ENCODE results near the gene C16orf95.
"Not testable (repeated sequence)": the region's sequence is repeated elsewhere in the genome, so short reads cannot be mapped to it uniquely, and the experiment has no call there.

C16orf95 gene

DNA sequence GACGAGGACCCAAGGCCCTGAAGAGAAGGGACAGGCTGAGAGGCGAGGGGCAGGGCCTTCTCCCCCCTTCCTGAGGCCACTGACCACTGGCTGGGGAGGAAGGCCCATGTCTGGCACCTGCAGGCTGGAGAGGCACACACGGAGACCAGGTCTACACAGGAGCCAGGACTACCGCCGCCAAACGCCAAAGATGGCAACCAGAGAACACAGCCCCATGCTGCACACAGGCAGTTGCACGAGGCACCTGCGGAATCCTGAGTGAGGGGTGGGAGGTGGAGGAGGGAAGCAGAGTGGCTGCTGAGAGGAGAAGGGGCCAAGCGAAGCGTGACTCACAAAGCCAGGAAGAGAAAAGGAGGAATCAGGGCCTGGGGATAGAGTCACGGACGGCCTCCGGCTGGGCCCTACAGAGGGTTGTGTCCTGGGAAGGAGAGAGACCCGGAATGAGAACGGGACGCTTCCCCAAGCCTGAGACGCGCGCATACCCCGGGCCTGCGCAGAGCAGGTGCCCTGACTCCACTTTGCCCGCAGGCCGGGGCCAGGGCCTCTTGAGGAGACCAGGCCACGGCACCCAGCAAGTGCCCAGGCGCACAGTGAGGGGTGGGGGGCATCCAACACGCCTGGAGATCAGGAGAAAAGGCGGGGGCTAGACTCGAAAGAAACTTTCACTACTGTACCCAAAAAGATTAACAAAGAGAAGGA, 28.7 kb upstream of the C16orf95 start:
- DNase-seq: no peak

DNA sequence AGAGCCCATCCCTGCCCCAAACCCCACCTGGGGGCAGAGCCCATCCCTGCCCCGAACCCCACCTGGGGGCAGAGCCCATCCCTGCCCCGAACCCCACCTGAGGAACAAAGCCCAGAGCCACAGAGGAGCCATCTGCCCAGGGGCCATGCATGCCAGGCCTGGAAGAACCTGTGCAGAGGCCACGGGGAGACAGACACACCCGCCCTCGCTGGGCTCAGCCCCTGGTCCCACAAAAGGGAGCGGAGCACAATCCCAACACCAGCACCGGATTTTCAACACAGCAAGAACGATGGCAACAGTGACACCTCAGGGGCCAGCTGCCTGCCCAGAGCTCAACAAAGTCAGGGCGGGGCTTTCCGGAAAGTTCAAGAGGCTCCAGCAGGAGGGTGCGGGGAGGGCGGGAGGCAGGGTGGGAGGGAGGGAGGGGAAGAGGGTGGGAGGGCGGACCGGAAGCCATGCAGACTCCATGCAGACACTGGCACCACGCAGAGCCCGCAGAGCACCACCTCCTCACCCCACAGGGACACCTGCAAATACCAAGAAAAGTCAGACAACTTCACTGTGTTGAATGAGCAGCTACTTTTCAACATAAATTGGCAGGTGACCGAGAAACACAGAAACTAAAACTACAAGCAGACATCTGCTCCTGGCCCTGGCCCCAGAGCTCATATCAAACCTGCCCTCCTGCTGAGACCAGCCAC, 27.9 kb upstream of the C16orf95 start:
- no peak for DNase-seq

DNA sequence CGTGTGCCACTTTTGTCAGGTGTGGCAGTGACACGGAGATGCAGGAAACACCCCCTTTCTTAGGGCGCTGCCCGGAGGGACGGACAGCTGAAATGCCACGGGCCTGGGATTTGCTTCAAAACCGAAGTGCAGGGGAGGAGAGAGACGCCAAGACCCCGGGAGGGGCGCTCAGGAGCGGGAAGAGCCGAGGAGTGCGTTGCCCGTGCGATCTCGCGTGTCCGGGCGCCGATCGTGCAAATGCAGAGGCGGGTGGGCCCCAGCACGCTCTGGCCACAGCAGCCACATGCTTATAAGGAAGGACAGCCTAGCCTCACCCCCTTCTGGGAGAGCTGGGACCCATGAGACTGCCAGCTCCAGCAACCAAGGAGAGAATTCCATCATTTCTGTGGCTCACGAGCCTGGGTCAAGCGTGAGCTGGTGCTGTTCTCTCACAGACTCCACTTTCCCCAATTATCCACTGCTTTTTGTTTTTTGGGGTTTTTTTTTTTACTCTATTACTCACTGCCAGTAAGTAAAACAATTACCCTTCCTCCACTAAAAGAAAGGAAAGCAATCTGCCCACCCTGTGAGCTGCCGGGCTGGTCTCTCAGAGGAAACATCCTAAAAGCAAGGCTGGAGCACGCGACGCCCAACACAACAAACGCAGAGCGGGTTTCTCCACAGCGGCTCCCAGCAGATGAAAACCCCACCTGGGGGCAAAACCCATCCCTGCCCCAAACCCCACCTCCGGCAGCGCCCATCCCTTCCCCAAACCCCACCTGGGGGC, 27.2 kb upstream of the C16orf95 start:
- DNase-seq: no peak

DNA sequence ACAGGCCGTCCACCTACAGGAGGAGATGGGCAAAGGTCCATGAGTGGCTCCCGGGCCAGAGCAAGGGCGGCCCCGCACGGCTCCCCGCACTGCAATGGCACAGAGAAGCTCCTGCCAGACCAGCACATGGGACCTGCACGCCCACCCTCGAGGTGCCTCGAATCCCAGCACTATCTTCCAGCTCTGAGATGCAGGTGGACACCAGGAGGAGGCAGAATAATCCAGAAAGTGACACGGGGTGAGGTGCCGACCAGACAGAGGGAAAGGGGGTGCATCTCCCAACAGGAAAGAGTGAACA, 26.5 kb upstream of the C16orf95 start:
- no peak for DNase-seq

DNA sequence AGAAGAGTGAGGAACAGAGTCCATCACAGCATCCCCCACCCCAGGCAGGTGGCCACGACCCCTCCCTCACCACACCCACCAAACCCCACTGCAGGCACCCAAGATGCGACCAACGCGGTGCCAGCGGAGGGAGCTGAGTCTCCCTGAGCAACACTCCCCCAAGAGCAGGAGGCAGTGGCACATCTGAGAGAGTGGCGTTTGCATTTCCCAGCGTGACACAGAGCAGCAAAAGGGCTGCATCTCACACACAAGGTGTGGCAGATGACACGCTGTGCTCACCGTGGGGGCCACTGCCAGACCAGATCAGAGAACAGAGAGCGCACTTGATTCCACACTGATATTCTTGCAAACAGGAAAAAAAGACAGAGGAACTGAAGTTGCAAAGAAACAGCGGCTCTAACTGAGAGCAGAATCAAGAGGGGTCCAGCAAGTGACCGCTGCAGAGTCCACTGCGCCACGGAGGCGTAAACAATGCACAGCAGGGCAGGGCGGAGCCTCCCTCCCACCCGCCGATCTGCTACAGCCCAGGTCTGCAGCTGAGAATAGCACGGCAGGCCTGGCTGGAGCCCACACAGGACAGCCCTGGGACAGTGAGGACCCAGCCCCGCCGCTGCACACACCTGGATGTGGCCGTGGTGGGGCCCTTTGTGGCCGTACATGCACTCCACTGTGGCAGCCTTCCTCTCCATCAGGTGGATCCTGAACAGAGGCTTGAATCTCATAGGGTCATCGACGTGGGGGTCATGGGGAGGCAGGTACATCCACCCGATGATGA, 26.0 kb upstream of the C16orf95 start:
- DNase-seq: no peak

DNA sequence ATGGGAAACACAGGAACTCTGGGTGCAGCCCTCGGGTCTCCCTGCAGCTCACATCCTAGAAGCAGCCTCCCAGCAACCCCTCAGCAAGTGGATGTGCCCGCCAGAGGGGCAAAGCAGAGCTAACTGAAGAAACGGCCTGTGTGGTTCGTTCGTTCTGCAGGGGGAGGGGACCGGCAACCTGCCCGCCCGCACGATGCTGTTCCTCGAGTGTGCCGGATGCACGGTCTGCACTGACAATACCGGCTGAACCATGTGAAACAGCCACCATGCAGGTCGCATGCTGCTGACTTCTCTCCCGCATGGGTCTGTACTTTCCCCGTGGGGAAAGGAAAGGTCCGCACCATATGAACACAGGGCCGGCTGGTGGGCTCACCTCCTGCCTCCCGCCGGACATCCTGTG, 25.3 kb upstream of the C16orf95 start:
- no peak for DNase-seq

DNA sequence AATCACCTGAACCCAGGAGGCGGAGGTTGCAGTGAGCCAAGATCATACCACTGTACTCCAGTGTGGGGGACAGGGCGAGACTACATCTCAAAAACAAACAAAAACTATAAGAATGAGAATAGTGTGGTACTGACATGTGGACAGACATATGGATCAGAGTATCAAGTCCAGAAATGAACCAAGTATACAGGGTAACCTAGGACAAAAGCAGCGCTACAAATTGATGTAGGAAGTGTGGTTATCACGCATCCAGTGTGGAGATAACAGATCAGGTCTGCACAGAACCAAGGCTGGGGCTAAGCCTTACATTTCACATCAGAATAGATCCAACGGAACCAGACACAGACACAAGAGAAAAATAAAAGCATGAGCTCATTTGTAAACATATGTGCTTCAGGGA, 23.0 kb upstream of the C16orf95 start:
- DNase-seq: no peak

DNA sequence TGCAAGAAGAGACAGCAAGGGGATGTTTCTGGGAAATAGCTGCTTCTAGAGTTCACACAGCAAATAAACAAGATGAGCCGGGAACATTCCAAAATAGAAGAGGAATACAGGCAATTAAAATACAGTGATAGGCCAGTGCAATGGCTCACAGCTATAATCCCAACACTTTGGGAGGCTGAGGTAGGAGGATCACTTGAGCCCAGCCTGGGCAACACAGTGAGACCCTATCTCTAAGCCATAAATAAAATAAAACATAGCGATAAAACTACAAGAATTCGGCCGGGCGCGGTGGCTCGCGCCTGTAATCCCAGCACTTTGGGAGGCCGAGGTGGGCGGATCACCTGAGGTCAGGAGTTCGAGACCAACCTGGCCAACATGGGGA, 22.5 kb upstream of the C16orf95 start:
- DNase-seq: not testable (repeated sequence)

DNA sequence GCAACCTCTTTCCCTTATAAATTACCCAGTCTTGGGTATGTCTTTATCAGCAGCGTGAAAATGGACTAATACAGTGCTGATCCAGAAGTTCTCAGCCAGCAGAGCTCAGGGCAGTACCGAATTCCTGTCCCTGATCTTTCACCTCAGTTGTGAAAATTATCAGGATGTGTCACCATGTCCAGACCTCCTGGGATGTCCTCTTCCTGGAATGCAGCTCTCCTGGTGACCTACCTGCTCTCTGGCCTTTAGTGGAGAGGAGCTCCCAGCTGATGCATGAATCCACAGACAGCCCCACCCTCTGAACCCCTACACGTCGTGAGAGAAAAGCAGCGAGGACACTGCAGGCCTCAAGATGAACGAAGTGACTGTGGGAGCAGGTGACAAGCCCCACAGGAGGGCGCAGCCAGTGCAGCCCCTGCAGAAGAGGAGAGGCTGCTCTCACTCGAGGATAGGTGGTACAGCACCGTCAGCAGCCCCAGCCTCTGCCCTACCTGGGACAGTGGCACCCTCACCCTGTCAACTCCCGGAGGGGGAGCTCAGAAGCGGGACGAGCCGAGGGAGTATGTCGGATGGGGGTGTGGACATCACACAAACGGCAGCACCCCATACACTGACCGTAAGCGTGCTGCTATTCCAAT, 22.0 kb upstream of the C16orf95 start:
- no peak for DNase-seq

DNA sequence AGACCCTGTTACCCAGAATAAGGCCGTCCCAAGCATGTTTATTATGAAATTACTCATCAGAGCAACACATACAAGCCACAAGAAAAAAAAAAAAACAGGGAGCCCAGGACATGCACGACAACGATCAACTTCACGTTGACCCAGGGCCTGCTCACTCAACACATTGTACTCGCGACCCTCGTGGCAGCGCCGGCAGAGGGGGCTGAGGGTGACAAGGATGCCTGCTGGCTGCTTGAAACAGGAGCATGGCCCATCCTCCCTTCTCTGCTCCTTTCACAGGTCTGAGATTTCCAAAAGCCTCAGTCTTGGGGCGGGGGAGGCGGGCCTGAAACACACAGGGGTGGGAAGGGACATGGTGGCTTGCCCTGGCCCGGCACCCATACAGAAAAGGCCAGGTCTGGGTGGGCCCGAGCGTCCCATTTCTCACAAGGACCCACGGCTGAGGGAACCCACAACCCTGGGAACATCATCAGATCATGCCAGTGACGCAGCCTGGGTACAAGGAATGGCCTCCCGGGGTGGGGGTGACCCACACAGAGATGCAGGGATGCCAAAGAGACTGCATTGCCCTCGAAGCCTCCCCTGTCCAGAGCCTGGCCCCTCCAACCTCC, 21.1 kb upstream of the C16orf95 start:
- no peak for DNase-seq

DNA sequence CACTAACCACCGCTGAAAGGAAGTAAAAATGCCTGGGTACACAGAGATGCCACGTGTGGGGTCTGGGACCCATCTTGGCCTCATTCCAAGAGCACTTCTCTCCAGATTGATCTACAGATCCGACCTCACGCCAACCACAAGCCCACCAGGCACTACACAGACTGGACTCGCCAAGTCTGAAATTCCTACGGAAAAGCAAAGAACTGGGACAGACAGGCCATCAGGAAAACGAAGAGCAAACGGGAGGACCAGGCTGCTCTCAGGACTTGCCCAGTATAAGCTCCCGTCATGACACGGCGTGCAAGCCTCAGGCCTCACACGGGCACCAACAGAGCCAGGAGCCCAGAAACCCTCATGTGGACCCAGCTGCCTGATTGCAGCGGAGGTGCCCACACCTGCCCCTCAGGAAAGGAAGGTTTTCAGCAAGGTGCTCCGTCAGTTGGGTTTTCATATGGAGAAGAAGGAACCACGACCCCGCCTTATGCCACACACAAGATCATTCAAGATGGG, 20.1 kb upstream of the C16orf95 start:
- DNase-seq: no peak

DNA sequence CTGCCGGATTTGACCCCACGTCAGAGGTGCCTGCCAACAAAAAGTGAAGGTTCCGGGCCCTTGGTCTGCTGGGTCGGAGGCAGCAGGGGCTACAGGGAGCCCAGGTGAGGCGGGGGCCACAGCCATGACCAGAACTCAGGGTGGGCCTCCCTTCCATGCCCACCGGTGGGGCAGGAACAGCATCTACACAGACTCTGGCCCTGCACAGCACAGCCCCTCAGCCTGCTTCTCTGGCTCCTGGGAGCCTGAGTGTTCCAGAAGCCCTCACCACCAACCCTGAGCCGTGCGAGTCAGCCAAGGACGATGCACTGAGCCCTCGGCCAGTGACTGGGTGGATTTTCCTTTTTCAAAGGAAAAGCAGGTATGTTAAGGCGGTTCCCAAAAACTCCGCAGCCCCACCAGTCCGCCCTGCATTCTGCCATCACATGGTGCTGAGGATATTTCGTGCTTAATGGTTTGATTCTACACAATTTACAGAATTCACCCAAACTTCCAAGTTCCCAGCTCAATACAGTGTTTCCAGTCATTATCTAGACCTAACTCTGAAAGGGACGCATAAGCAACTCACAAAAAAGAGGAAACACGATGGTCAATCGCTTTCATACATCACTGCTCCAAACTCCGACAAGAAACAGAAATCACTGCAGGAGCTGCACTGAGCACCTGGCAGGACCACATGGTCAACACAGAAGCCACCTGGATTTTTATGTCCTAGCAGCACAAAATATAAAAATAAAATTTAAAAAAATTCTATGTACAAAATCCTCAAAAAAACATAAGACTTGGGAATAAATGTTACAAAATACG, 19.4 kb upstream of the C16orf95 start:
- DNase-seq: no peak

DNA sequence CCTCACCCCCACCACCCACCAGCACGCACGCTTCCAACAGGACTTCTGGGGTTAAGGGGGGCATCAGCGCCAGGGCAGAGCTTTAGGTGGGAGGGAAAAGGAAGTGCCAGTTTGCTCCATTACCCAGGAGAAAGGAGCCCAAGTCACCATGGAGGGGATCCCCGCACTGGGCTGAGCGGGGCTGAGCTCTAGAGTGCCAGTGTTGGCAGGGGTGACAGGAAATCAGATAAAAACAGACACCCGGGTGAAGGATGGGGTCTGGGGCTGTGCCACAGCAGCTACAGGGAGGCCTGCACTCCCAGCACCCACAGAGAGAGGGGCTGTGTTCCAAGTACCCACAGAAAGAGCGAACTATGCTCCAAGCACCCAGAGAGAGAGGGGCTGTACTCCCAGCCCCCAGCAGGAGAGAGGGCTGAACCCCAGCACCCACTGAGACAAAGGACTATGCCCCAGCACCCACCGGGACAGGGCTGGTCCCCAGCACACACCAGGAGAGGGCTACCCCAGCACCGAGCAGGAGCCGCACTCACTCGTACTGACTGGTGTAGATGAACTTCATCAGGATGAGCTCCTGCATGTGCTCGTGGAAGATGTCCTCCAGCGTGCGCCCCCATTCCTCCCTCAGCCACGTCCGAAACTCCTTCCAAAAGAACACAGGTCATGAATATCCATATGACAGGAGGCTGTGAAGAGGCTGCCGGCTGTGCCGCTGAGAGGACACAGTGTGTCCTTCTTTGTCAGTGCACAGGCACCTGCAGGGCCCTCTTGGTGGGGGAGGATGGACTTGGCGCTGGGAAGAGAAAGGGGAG, 18.6 kb upstream of the C16orf95 start:
- no peak for DNase-seq

DNA sequence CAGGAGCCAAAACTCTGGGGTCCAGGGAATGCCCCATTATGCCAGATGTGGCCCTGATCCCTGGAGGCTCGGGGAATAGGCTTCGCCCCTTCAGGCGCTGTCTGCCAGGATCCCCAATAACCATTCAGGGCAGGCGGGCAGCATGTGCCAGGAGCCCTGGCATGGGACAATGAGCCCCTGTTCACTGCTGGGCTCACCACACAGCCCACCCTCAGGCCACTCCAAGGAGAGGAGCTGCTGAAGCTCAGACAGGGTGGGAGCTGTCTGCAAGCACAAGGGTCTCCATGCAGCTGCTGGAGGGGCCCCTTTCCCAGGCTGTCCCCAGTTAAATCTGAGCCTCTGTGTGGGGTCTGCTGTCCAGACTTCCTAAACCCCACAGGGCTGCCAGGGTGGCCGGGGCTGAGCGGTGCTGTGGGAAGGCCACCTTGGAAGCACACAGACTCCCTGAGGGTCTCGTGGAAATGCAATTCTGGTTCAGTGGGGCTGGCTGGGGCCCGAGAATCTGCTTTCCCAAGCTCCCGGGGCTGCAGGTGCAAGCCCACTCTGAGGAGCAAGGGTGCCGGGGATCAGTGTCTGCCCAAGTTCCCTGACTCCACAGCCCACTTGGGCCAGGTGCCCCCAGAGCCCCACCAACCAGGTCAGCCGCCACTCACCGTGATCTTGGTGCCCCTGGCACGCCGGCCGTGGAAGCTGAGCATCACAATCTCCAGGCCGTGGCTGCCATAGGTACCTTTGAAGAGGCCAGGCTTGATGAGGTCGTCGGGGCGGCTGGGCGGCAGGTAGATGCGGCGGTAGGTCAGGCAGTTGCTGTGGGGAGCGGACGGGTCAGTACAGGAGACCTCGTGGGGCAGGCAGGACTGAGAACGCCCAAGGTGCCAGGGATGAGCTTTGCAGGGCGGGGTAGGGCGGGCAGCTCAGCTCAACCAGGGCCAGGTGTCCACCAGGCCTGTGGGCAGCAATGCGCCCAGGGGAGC, 17.7 kb upstream of the C16orf95 start:
- no peak for DNase-seq

DNA sequence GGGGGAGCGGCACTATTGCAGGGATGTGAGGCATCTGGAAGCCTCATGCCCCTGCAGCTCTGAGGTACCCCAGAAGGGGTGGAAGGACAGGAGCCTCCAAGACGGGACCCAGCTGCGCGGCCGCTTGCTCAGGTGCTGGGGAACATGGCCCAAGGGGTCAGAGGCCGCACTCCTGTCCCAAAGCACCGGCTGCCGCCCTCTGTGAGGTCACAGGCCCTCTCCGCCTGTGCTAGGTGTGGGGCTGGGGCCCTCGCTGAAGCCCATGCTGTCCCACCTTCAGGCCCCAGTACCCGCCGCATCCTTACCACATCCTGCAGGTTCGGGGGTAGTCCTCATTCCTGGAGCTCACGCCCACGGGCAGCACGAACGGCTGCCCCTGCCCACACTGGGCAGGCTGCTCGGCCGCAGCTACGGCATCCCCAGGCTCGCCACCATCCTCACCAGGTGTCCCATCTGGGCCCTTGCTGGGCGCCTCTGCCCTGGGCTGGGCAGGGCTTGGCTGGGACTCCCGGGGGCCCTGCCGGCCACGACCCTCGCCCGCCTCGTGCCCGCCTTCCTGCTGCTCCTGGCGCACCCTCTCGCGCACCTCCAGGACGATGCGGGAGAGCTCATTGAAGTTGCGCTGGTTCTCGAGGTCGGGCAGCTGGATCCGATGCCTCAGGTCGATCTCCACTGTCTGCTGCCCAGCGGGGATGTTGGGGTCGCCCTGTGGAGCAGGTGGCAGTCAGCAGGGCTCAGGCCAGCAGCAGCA, 16.6 kb upstream of the C16orf95 start:
- DNase-seq: no peak

DNA sequence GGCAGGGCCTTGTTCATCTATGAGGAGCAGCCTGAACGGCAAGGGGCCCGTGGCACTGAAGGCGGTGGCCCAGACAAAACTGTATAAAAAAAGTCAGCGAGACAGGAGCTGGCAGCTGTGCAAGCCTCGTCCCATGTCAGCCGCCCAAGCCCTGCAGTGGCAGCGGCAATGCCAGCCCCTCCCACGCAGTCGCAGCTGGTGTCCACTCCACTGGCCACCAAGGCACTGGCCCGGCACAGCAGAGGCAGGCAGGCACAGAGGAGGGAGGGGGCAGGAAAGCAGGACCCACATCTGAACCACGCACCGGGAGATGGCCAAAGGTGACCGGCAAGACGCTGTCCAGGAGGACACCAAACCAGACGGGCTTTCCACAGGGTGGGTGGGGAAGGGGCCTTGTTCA, 15.9 kb upstream of the C16orf95 start:
- DNase-seq: no peak

DNA sequence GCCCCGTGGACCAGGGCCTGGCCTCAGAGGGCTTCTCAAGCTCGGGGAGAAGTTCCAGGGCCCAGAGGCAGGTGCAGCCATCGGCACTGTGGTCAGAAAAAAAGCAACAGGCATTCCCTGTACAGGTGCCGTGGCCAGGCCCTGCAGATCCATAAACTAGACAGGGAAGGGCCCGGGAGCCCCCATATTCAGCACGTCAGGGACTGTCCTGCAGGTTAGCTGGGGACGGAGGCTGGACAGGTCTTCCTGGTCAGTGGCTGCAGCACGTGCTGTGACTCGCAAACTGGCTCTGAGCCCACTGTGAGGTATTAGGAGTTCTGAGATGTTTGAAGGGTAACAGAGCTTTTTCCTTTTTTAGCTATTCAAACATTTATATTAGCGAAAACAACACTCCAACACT, 15.0 kb upstream of the C16orf95 start:
- no peak for DNase-seq

DNA sequence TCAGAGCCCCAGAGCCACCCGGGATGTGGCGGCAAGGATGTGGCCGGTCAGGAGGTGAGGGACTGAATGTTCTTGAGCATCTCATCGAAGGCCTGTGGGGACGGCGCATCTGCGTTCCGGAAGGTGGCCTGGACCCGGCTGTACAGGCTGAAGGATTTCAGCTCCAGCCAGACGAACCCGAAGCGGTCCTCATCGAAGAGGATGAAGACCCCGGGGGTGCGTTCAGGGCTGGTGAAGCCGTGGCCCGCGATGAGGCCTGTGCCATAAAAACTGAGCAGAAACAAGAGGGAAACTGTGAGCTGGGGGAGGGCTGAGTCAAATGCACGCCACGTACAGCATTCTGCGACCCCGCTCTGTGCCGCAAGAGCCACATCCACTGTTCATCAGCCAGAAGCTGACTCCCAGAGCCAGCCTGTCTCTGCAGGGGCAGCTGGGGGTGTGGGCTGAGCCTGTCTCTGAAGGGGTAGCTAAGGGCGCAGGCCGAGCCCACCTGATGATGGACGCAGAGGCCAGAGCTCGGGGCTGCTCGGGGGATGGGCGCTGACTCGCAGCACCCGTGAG, 14.1 kb upstream of the C16orf95 start:
- no peak for DNase-seq
